GM20000 (cell line): Measurements from ENCODE around the gene MAP1LC3A.
A peak's percentile ranks its signal among the peaks of the same experiment; 100 is the strongest.

Source experiments
- DNase-seq: peaks from one replicate; pipeline ENCODE4 v3.0.0; 2012; ENCODE audit warnings: low spot score
- CTCF ChIP-seq: IDR thresholded peaks from 2 replicates; pipeline ENCODE4 v1.5.1; 2012; ENCODE audit warnings: mild to moderate bottlenecking, control low read depth; ENCODE audit errors: extremely low read depth, missing control alignments

The MAP1LC3A gene

GRCh38 chr20:34538671-34539123, 19.8 kb upstream of the MAP1LC3A start:
- DNase-seq, result peak; percentile 64
- TF ChIP-seq CTCF, result peak; percentile 77

- DNase-seq, result no peak
- TF ChIP-seq CTCF, result no peak
These were observed 18.8 kb upstream of the MAP1LC3A start for GRCh38 chr20:34539756-34540155.

- no peak for TF ChIP-seq CTCF
- no peak for DNase-seq
These were observed 17.8 kb upstream of the MAP1LC3A start for GRCh38 chr20:34540596-34541263.

GRCh38 chr20:34541264-34541901, 17.1 kb upstream of the MAP1LC3A start:
- DNase-seq, result no peak
- TF ChIP-seq CTCF, result no peak

GRCh38 chr20:34541917-34542316, 16.6 kb upstream of the MAP1LC3A start:
- DNase-seq, result no peak
- no peak for TF ChIP-seq CTCF

- TF ChIP-seq CTCF, result no peak
- DNase-seq, result no peak
These were observed 16.1 kb upstream of the MAP1LC3A start for GRCh38 chr20:34542439-34542838.

- TF ChIP-seq CTCF, result no peak
- DNase-seq, result no peak
These were observed 15.0 kb upstream of the MAP1LC3A start for GRCh38 chr20:34543463-34544056.
